ENCODE data around the gene ROBO1.

DNA sequence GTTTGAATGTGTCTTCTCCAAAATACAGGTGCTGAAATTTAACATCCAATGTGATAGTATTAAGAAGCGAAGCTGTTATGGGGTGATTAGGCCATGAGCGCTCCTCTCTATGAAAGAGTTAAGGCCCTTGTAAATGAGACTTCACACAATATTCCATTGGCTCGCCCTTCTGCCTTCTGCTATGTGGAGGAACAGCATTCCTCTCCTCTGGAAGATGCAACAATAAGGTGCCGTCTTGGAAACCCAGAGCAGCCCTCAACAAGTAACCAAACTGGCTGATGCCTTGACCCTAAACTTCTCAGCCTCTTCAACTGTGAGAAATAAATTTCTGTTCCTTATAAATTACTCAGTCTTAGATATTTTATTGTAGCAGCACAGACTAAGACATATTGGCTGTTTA is 874.6 kb downstream of the ROBO1 start:
- TF ChIP-seq CTCF (IDR thresholded peaks at IDR 0.05): no peak
- no peak for TF ChIP-seq POLR2A (IDR thresholded peaks at IDR 0.05)
